IMR-90 (cell line): ENCODE data around the gene RER1. TPM values are rescaled to one million over a fixed set of nuclear protein-coding genes. Genes with fewer than 3 reads are reported as not detected.

Source experiments
- ATAC-seq: fragments of 200-7000 bp; cut with Tn5 transposase; 2 replicates; pipeline ENCODE4 v1.9.1; 2020; ENCODE audit warnings: low read depth, mild to moderate bottlenecking, moderate library complexity
- BruUV-seq: library from RNA; stranded (reverse); fragments of 400-500 nt; replicated peaks from 2 replicates; lab custom pipeline; 2021; lab: Mats Ljungman, UMichigan
- CTCF ChIA-PET: fragments of 300-600 bp; formaldehyde crosslinking; extraction: SDS; loops from one replicate; lab custom pipeline; 2021; ENCODE audit warnings: antibody characterized with exemption; lab: Yijun Ruan, JAX
- POLR2A ChIA-PET: fragments of 300-600 bp; sonication (Branson Sonifier 250); formaldehyde crosslinking; loops from one replicate; lab custom pipeline; 2022; ENCODE audit warnings: antibody characterized with exemption; ENCODE audit not compliant: unreplicated experiment; lab: Charles Lee
- DNase-seq: peaks from one replicate; pipeline ENCODE4 v3.0.0; 2013
- H2AFZ ChIP-seq: replicated peaks from 2 replicates; pipeline ENCODE3; 2013; ENCODE audit warnings: low read length, mild to moderate bottlenecking; ENCODE audit not compliant: poor library complexity
- H2AK5ac ChIP-seq: 2 replicates; pipeline ENCODE4 v1.6.1; 2013; ENCODE audit warnings: low read depth, low read length, inconsistent platforms
- H2AK9ac ChIP-seq: replicated peaks from 2 replicates; pipeline ENCODE3; 2013; ENCODE audit warnings: mild to moderate bottlenecking, low read depth, low read length, moderate library complexity; ENCODE audit not compliant: poor library complexity
- H2BK120ac ChIP-seq: 2 replicates; pipeline ENCODE4 v1.6.1; 2013; ENCODE audit warnings: low read depth, low read length, inconsistent platforms
- H2BK15ac ChIP-seq: 3 replicates; pipeline ENCODE4 v1.6.1; 2013; ENCODE audit warnings: low read depth, low read length, inconsistent platforms
- H2BK20ac ChIP-seq: 2 replicates; pipeline ENCODE4 v1.6.1; 2013; ENCODE audit warnings: low read depth, mild to moderate bottlenecking, inconsistent platforms, low read length, moderate library complexity
- H2BK5ac ChIP-seq: 2 replicates; pipeline ENCODE4 v1.6.1; 2013; ENCODE audit warnings: mild to moderate bottlenecking, low read depth, low read length, inconsistent platforms; ENCODE audit not compliant: poor library complexity, severe bottlenecking
- H3K14ac ChIP-seq: replicated peaks from 2 replicates; pipeline ENCODE4 v1.6.1; 2013; ENCODE audit warnings: low read depth, low read length, inconsistent platforms
- H3K18ac ChIP-seq: 2 replicates; pipeline ENCODE4 v1.6.1; 2013; ENCODE audit warnings: low read depth, low read length, control low read depth
- H3K23ac ChIP-seq: 2 replicates; pipeline ENCODE4 v1.6.1; 2013; ENCODE audit warnings: low read depth, low read length, inconsistent platforms
- H3K27ac ChIP-seq: 2 replicates; pipeline ENCODE4 v1.5.1; 2013; ENCODE audit warnings: mild to moderate bottlenecking, control low read depth, low read length; ENCODE audit not compliant: insufficient read depth
- H3K27me3 ChIP-seq: 2 replicates; pipeline ENCODE4 v1.6.1; 2013; ENCODE audit warnings: low read length; ENCODE audit not compliant: control insufficient read depth, insufficient read depth
- H3K36me3 ChIP-seq: 2 replicates; pipeline ENCODE4 v1.6.1; 2013; ENCODE audit warnings: low read length, mixed read lengths; ENCODE audit not compliant: control insufficient read depth, insufficient read depth
- H3K4ac ChIP-seq: 2 replicates; pipeline ENCODE4 v1.6.1; 2013; ENCODE audit warnings: low read depth, low read length, inconsistent platforms
- H3K4me1 ChIP-seq: 2 replicates; pipeline ENCODE4 v1.6.1; 2013; ENCODE audit warnings: low read length, mixed read lengths; ENCODE audit not compliant: control insufficient read depth, insufficient read depth
- H3K4me2 ChIP-seq: 2 replicates; pipeline ENCODE4 v1.6.1; 2013; ENCODE audit warnings: low read depth, mild to moderate bottlenecking, control low read depth, low read length, moderate library complexity
- H3K4me3 ChIP-seq: 2 replicates; pipeline ENCODE4 v1.5.1; 2013; ENCODE audit warnings: low read depth, mild to moderate bottlenecking, control low read depth, low read length, moderate library complexity; ENCODE audit not compliant: insufficient read depth
- H3K56ac ChIP-seq: 2 replicates; pipeline ENCODE4 v1.6.1; 2013; ENCODE audit warnings: low read length, inconsistent platforms; ENCODE audit not compliant: insufficient read depth; ENCODE audit errors: extremely low read depth
- H3K79me1 ChIP-seq, 2 experiments: 2 replicates each; pipeline ENCODE4 v1.6.1; 2013; ENCODE audit warnings: low read length in 2 of 2, inconsistent platforms in 1 of 2, low read depth in 1 of 2
- H3K9ac ChIP-seq: 2 replicates; pipeline ENCODE4 v1.6.1; 2013; ENCODE audit warnings: low read depth, low read length, control low read depth
- H3K9me1 ChIP-seq: 2 replicates; pipeline ENCODE4 v1.6.1; 2013; ENCODE audit warnings: low read length, inconsistent platforms; ENCODE audit not compliant: insufficient read depth
- H3K9me3 ChIP-seq: 2 replicates; pipeline ENCODE4 v1.6.1; 2013; ENCODE audit warnings: low read length; ENCODE audit not compliant: control insufficient read depth, insufficient read depth
- H4K20me1 ChIP-seq: 2 replicates; pipeline ENCODE4 v1.6.1; 2013; ENCODE audit warnings: low read length, inconsistent platforms; ENCODE audit not compliant: insufficient read depth
- H4K5ac ChIP-seq: 2 replicates; pipeline ENCODE4 v1.6.1; 2013; ENCODE audit warnings: mild to moderate bottlenecking, low read depth, low read length, control low read depth
- H4K8ac ChIP-seq, 2 experiments: 2 replicates each; pipeline ENCODE4 v1.6.1; 2013; ENCODE audit warnings: low read depth in 2 of 2, low read length in 2 of 2, control low read depth in 1 of 2, inconsistent platforms in 1 of 2
- H4K91ac ChIP-seq: 2 replicates; pipeline ENCODE4 v1.6.1; 2013; ENCODE audit warnings: low read depth, low read length, inconsistent platforms; ENCODE audit not compliant: insufficient read depth
- CEBPB ChIP-seq: IDR thresholded peaks from 2 replicates; pipeline ENCODE4 v1.6.1; 2012; ENCODE audit warnings: low read depth, low read length, improper control_type of control experiment
- CHD1 ChIP-seq: IDR thresholded peaks from 2 replicates; pipeline ENCODE4 v1.6.1; 2012; ENCODE audit warnings: low read depth, low read length, improper control_type of control experiment
- CTCF ChIP-seq: conservative IDR thresholded peaks from 2 replicates; pipeline ENCODE4 v1.5.1; 2012; ENCODE audit warnings: mild to moderate bottlenecking, low read depth, low read length, improper control_type of control experiment
- FOS ChIP-seq: fragments of 150-350 bp; IDR thresholded peaks from 2 replicates; pipeline ENCODE4 v1.6.1; 2016; ENCODE audit warnings: low read depth, low read length
- MAZ ChIP-seq: IDR thresholded peaks from 2 replicates; pipeline ENCODE4 v1.6.1; 2012; ENCODE audit warnings: low read depth, mild to moderate bottlenecking, low read length, improper control_type of control experiment, moderate library complexity, borderline replicate concordance
- MXI1 ChIP-seq: IDR thresholded peaks from 2 replicates; pipeline ENCODE4 v1.6.1; 2012; ENCODE audit warnings: low read depth, mild to moderate bottlenecking, low read length, moderate library complexity, borderline replicate concordance
- USF2 ChIP-seq: fragments of 150-350 bp; IDR thresholded peaks from 2 replicates; pipeline ENCODE4 v1.6.1; 2017; ENCODE audit warnings: mild to moderate bottlenecking, antibody characterized with exemption, low read length, low read depth
- WGBS, 2 experiments: methylation state at CpG; one replicate each; pipeline versions ENCODE4 v1.1.5 to v1.1.7; 2013; ENCODE audit warnings: missing lambda C conversion rate in 2 of 2; ENCODE audit not compliant: insufficient read length in 1 of 2; ENCODE audit errors: extremely low coverage in 2 of 2; 5-methylcytosine and 5-hydroxymethylcytosine counted together
- dilution Hi-C: fragments of 300-500 bp; cut with HindIII; formaldehyde crosslinking; loops from one replicate; pipeline ENCODE4 v1.14.3; 2018; ENCODE audit warnings: low sequenced_read_pairs; ENCODE audit not compliant: unreplicated experiment
- in situ Hi-C: fragments of 300-500 bp; cut with MboI; formaldehyde crosslinking; loops from 3 replicates; pipeline ENCODE4 v1.14.3; 2019; ENCODE audit warnings: low sequenced_read_pairs, inconsistent platforms, mixed read lengths
- intact Hi-C: fragments of 100-400 bp; cut with micrococcal nuclease; formaldehyde crosslinking; loops from 2 replicates; pipeline ENCODE4 v1.10.0; 2022
- polyA plus RNA-seq, 3 experiments: library from polyadenylated mRNA; depleted of rRNA; stranded (reverse); fragments of >200 nt; gene quantifications; 2 replicates each; pipeline ENCODE4 v1.2.3, GENCODE V29; 2012; ENCODE audit warnings: low replicate concordance in 1 of 3
- total RNA-seq: library from RNA; depleted of rRNA; stranded (reverse); fragments of >200 nt; gene quantifications from 2 replicates; pipeline ENCODE4 v1.2.3, GENCODE V29; 2012

RER1 gene
- total and polyA plus RNA-seq, 2 of the 4 experiments (the other 2 are of a cell fraction) = 47.1 to 240 TPM

GRCh38 chr1:2427976-2428375, 36.3 kb downstream of the RER1 start:
- no TSS peak for BruUV-seq

More at GRCh38 chr1:2427976-2428375, 36.3 kb downstream of the RER1 start:
- Histone ChIP-seq H3K4me3 (no peak overlapping the region), H4K20me1 (no peaks in the 10 kb centered on the region; the same call in 1 of the 2 replicates), H3K23ac (no peak overlapping the region), H3K4me1 (no peaks in the 10 kb centered on the region), H2BK5ac (no peak overlapping the region), H4K5ac (no peak overlapping the region), H3K9me1 (no peaks in the 10 kb centered on the region), H3K27me3 (peaks cover 24% of the 10 kb centered on the region), H2AFZ (no peak overlapping the region), H3K4me2 (no peak overlapping the region), H3K36me3 (no peaks in the 10 kb centered on the region), H2BK120ac (no peak overlapping the region), H3K14ac (no peak overlapping the region), H3K79me1 (no peaks in the 10 kb centered on the region), H3K4ac (no peak overlapping the region), H3K18ac (no peak overlapping the region), H2AK5ac (no peak overlapping the region), H4K91ac (no peak overlapping the region), H2AK9ac (peak overlapping the region; percentile 37), H3K9ac (no peak overlapping the region), H2BK20ac (no peak overlapping the region), H3K56ac (no peak overlapping the region), H2BK15ac (no peak overlapping the region), H3K27ac (no peak overlapping the region), H4K8ac (no peak overlapping the region), H3K9me3 (peaks cover 9% of the 10 kb centered on the region)
- ATAC-seq (no peak), DNase-seq (no peak)
- TF ChIP-seq MXI1 (no peak), MAZ (no peak), CEBPB (no peak), CTCF (no peak), FOS (no peak), CHD1 (no peak), USF2 (no peak)
- intact Hi-C loops (no loop called here), dilution Hi-C loops (no loop called here), in situ Hi-C loops (loop anchor here (25.0 kb wide), 1 partner anchor 634 kb away; the partner anchor contains the start of gene PRDM16)
- 72% methylated on average over 7 of the region's 10 CpGs; no CpG with 5 or more reads in 1 of the 2 experiments for WGBS, 2 experiments
- ChIA-PET POLR2A (no interaction called here), CTCF (no interaction called here)
